HG03064 (cell line): ENCODE measurements around the gene CC2D1A.
A peak's percentile ranks its signal among the peaks of the same experiment; 100 is the strongest.

Experiments used
- ATAC-seq: cut with Tn5 transposase; IDR thresholded peaks from one replicate; pipeline ENCODE4 v1.9.1; 2021; ENCODE audit warnings: low read depth; ENCODE audit not compliant: unreplicated experiment

The CC2D1A gene

GRCh38 chr19:13905634-13906520 is at the start of gene CC2D1A, which contains the start of gene BRME1:
CC2D1A (plus strand) TSS chr19:13906201; CDS start chr19:13906442, 241 bp downstream.
BRME1 (minus strand) TSS chr19:13906117; CDS start chr19:13904892, 1,225 bp downstream.
- ATAC-seq: peak; percentile 72

DNA sequence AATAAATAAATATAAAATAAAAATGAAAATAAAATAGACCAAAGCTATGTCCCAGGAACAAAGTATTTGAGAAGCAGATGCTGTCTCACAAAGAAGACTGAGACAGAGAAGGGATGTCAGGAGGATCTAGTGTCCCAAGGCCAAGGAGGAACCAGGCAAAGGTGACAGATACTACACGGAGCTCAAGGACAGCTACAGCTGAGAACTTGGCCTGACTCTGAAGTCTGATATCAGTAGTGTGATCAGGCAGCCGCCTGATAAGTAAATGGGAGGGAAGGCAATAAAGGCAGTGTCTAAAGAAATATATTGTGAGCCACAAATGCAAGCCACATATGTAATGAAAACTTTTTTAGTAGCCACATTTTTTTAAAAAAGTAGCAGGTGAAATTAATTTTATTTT is 49.5 kb upstream of the CC2D1A start:
- ATAC-seq: no peak

- no peak for ATAC-seq
These were observed 46.6 kb upstream of the CC2D1A start for GRCh38 chr19:13859361-13859880.

- ATAC-seq: no peak
These were observed 45.2 kb upstream of the CC2D1A start for GRCh38 chr19:13860679-13861391.

DNA sequence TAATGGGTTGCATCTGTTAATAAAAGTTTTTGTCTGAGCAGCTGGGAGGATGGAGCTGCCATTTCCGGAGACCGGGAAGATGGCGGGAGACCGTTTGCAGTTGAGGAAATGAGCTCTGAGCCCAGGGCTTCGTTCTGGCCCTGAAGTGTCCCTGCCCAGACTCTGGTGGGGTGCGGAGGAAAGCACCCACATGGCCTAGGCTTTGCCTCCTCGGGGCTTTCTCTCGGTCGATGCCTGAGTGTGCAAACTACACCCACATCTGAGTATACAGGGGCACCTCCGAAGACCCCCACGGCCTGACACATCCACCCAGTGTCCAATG is 44.6 kb upstream of the CC2D1A start:
- ATAC-seq: peak; percentile 28

DNA sequence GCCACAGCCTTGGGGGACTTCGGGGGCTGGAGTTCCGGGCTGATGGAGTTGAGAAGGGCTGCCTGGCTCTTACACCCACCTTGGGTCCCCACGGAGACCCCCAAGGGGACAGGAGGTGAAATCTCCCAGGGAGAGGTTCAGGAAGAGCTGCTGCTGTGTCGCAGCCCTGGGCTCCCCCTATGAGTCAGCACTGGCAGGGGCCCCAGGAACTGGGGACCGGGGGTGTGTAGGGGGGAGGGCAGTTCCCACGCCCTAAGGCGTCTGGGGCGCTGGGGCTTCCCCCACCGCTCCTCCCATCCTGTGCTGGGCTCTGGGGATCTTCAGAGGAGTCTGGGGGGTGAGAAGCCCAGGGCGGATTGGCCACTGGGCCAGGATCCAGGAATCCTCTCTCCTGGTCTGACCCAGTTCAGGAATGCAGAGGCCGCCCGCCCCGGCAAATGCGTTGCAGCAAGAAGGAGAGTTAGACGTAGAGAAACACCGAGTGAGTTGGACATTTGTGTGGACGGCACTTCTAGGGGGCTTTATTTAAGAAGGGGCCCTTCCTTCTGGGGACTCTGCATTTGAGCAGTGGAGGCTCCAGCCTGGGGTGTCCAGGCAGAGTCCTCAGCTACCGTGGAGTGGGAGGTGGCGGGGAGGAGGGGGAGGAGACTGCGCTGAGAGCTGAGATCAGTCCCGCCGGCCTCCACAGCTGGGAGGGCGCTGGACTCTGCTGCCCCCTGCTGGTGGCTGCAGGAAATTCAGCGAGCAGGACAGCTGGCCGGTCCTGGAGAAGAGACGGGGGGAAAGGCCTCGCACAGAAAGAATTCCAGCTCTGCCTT is 44.1 kb upstream of the CC2D1A start:
- ATAC-seq: peak; percentile 72

DNA sequence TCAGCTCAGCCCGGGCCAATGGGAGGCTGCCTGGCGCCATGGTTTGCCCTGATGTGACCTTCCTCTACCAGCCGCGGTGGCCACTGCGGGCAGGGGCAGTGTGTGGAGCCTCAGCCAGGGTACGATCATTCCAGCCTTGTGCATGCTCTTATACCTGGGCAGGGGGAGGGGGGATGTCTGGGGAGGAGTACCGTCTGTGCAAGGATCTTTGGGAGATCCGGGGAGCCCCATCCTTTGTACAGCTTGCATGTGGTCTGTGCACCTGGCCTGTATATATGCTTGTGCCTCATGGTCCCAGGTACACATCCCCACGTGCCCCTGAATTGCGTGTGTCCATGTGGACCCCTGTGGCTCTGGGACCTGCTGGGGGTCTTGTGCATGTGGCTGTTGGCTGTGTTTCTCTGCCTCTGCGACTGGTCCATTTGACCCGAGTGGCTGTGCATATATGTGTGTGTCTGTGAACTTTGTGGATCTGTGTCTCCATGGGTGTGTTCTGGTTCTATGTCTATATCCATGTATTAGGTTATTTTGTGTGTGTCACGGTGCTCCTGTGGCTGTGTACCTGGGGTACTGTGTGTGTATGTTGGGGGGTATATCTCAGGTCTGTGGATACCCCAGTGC is 41.8 kb upstream of the CC2D1A start:
- ATAC-seq: no peak

- ATAC-seq: no peak
These were observed 41.1 kb upstream of the CC2D1A start for GRCh38 chr19:13864667-13865570.

- ATAC-seq: no peak
These were observed 40.2 kb upstream of the CC2D1A start for GRCh38 chr19:13865571-13866462.

DNA sequence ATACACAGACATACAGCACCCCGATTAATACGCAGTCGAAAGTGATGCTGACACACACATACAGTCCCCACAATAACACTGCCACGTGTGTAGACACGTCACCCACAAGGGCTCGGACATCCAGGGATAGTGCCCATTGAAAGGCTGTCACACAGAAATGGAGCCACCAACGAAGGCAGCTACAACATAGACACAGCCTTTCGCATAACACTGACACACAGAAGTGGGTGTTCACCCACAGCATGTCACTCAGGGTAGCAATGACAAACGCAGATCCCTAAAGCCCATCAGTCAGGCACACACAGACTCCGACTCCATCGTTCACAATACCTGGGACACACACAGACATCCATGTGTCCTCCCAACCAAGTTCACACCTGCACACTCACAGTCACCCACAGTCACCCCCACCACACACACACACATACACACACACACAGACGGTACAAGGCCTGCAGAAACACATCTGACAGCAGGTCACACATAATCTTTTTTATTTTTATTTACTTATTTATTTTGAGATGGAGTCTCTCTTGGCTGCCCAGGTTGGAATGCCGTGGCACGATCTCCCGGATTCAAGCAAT is 39.4 kb upstream of the CC2D1A start:
- ATAC-seq: no peak

DNA sequence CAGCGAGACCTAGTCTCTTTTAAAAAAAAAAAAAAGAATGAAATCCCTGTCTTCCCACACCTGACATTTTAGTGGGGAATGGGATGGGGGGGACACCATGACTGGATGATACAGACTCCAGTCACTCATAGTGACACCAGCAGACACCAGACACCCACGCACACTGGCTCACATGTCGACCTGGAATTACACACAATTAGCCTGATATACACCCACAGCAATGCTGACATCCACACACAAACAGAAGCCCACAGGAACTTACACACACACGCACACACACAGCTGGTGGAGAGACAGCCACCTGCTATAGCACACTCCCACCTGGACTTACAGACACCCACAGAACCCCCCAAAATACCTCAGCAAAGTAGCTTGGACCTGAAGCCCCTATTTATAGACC is 37.3 kb upstream of the CC2D1A start:
- no peak for ATAC-seq

DNA sequence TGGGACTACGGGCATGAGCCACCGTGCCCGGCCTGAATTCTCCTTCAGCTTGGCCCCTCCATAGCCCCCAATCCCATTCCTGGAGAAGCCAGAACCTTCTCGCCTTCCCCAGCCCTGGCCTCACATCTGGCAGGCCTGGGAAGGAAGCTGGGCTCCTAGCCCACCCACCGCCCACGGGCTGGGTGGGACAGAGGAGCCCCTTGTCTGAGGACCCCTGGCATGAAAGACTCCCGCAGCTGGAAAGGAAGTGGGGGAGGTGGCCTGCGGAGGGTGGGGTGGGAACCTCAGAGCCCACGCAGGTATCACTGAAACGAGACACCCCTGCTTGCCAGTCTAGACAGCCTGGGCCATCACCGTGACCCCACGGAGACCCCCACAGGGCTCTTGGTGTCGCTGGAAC is 36.7 kb upstream of the CC2D1A start:
- no peak for ATAC-seq

GRCh38 chr19:13870873-13871272 is 35.1 kb upstream of the CC2D1A start:
- no peak for ATAC-seq

DNA sequence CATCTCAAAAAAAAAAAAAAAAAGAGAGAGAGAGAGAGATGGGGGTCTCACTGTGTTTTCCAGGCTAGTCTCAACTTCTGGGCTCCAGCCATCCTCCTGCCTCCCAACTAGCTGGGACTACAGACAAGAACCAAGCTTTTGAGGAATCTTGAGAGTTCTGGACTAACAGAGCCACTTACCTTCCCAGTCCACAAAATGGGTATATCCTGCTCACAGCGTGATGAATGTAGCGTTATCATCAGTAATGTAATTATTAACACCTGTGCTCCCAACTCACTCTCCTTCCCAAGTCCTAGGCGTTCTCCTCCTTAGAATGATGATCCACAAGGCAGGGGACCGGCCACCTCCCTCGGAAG is 33.7 kb upstream of the CC2D1A start:
- ATAC-seq: no peak

GRCh38 chr19:13872695-13873389 is 33.2 kb upstream of the CC2D1A start:
- no peak for ATAC-seq

DNA sequence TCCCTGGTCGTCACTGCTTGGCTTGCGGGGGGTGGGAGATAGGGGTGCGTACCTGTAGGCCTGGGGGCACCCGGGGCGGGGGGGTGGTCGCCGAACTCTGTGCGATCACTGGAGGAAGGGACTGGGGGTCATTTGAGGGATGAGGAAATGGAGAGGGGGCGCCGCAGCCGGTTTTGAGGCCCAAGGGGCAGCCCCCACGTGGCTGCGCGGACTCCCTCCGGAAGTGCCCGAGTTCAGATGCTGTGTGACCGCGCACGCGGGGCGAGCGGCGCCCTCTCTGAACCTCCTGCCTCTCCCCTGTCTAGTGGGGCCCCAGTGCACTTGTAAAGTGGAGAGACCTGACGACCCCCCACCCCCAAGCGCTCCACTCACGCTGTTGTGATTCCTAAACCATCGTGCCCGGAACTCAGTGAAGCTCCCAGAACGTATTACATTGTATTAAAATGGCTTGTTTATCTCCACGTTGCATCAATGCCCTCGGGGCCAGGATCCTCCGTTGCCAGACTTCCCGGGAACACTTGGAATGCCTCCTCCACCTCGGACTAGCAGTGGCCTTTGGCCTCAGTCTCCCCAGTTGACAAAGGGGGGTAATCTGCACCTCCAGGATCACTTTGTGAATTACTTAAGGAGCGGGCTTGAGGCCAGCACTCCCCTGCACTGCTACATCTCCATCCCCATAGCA is 32.0 kb upstream of the CC2D1A start:
- no peak for ATAC-seq

DNA sequence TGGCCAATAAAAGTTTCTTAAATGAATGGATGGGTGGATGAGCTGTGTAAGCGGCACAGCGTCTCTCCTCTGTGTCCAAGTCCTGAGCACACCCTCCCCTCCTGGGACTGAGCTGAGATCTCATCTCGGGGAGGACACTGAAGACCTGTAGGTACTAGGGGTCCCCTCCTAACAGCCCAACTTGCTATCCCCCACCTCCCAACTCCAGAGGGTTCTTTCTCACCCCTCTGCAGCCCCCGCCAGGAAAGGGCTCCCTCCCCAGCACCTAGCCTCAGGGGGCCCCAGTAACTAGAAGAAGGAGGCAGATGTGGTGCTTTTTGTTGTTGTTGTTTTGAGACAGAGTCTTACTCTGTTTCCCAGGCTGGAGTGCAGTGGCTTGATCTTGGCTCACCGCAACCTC is 30.2 kb upstream of the CC2D1A start:
- ATAC-seq: no peak
